GM12878 (cell line): ENCODE results near the gene PRSS2. TPM values are rescaled to one million over a fixed set of nuclear protein-coding genes. Genes with fewer than 3 reads are reported as not detected.

Experiments used
- ATF7 ChIP-seq: fragments of 450-650 bp; IDR thresholded peaks from 2 replicates; pipeline ENCODE4 v1.6.1; 2016; ENCODE audit warnings: low read depth, mild to moderate bottlenecking
- BMI1 ChIP-seq: fragments of 450-650 bp; IDR thresholded peaks from 2 replicates; pipeline ENCODE4 v1.6.1; 2016; ENCODE audit warnings: mild to moderate bottlenecking, moderate library complexity, borderline replicate concordance
- DPF2 ChIP-seq: fragments of 450-650 bp; IDR thresholded peaks from 2 replicates; pipeline ENCODE4 v1.6.1; 2017; ENCODE audit warnings: mild to moderate bottlenecking
- ETV6 ChIP-seq, 2 experiments: fragments of 450-650 bp in 1 of 2; IDR thresholded peaks in 1 of 2; conservative IDR thresholded peaks in 1 of 2; 2 replicates each; pipeline ENCODE4 v1.6.1; 2014; ENCODE audit warnings: antibody characterized with exemption in 1 of 2, borderline replicate concordance in 1 of 2, low read depth in 1 of 2, mild to moderate bottlenecking in 1 of 2, moderate library complexity in 1 of 2
- FOS ChIP-seq: IDR thresholded peaks from 3 replicates; pipeline ENCODE4 v1.6.1; 2011; ENCODE audit warnings: borderline replicate concordance; ENCODE audit not compliant: insufficient read length; ENCODE audit errors: extremely low read depth
- GATAD2B ChIP-seq: fragments of 450-650 bp; conservative IDR thresholded peaks from 2 replicates; pipeline ENCODE4 v1.6.1; 2017; ENCODE audit warnings: low read depth, mild to moderate bottlenecking, moderate library complexity
- KDM1A ChIP-seq: fragments of 200-600 bp; sonication (generic); IDR thresholded peaks from 2 replicates; pipeline ENCODE4 v1.6.1; 2016; ENCODE audit warnings: borderline replicate concordance
- NKRF ChIP-seq: fragments of 450-650 bp; conservative IDR thresholded peaks from 2 replicates; pipeline ENCODE4 v1.6.1; 2017; ENCODE audit warnings: mild to moderate bottlenecking, moderate library complexity
- NRF1 ChIP-seq: conservative IDR thresholded peaks from 2 replicates; pipeline ENCODE4 v1.6.1; 2011; ENCODE audit warnings: mild to moderate bottlenecking, low read depth, low read length, improper control_type of control experiment
- PAX5 ChIP-seq: IDR thresholded peaks from 2 replicates; pipeline ENCODE4 v1.6.1; 2011; ENCODE audit warnings: low read depth, low read length, borderline replicate concordance
- RAD51 ChIP-seq: fragments of 450-650 bp; IDR thresholded peaks from 2 replicates; pipeline ENCODE4 v1.6.1; 2016; ENCODE audit warnings: moderate library complexity, mild to moderate bottlenecking, inconsistent platforms
- RELA ChIP-seq: fragments of 450-650 bp; IDR thresholded peaks from 2 replicates; pipeline ENCODE4 v1.8.0; 2014; ENCODE audit warnings: borderline replicate concordance; ENCODE audit not compliant: partially characterized antibody
- SKIL ChIP-seq: fragments of 450-650 bp; IDR thresholded peaks from 2 replicates; pipeline ENCODE4 v1.6.1; 2017; ENCODE audit warnings: mild to moderate bottlenecking, low read depth, inconsistent platforms; ENCODE audit not compliant: poor library complexity, severe bottlenecking
- SPI1 ChIP-seq: IDR thresholded peaks from 2 replicates; pipeline ENCODE4 v1.6.1; 2011; ENCODE audit warnings: low read depth, mild to moderate bottlenecking, low read length, moderate library complexity, borderline replicate concordance; ENCODE audit not compliant: insufficient read depth
- USF1 ChIP-seq: IDR thresholded peaks from 2 replicates; pipeline ENCODE4 v1.6.1; 2011; ENCODE audit warnings: borderline replicate concordance, low read depth, mild to moderate bottlenecking, moderate library complexity, mixed read lengths, low read length; ENCODE audit not compliant: insufficient read depth; ENCODE audit errors: extremely low read length
- ZBTB4 ChIP-seq: fragments of 450-650 bp; formaldehyde crosslinking; IDR thresholded peaks from 2 replicates; pipeline ENCODE4 v1.4.0; 2022; ENCODE audit warnings: mild to moderate bottlenecking, moderate library complexity
- ZNF622 ChIP-seq: fragments of 450-650 bp; IDR thresholded peaks from 2 replicates; pipeline ENCODE4 v1.6.1; 2017; ENCODE audit warnings: mild to moderate bottlenecking, inconsistent platforms
- polyA plus RNA-seq, 11 experiments: library from polyadenylated mRNA; depleted of rRNA in 4 of 11; unstranded in 6 of 11; stranded (reverse) in 5 of 11; fragments of >200 nt; fragmentation: Nextera tagmentation in 4 of 11; fragmentation: Illumina TruSeq in 1 of 11; extraction: Ambion mirVana in 4 of 11; extraction: Trizol in 1 of 11; gene quantifications; 1 replicate in 1 of 11; 2 replicates in 10 of 11; pipeline versions ENCODE4 v1.2.1 to v1.2.3, GENCODE V29; 2011 to 2016; ENCODE audit warnings: inconsistent platforms in 2 of 11, missing spikeins in 2 of 11, low read depth in 1 of 11
- total RNA-seq, 4 experiments: library from RNA; depleted of rRNA in 3 of 4; stranded (reverse); fragments of >200 nt in 3 of 4; fragmentation: Illumina TruSeq in 1 of 4; extraction: Trizol in 1 of 4; gene quantifications; 2 replicates each; pipeline versions ENCODE4 v1.2.1 to v1.2.3, GENCODE V29; 2013 to 2021
- TF ChIP-seq, protein P1 (sequence below): fragments of 450-650 bp; IDR thresholded peaks from 2 replicates; pipeline ENCODE4 v1.6.1; 2017; ENCODE audit warnings: mild to moderate bottlenecking
- TF ChIP-seq, protein P2 (sequence below): fragments of 450-650 bp; IDR thresholded peaks from 2 replicates; pipeline ENCODE4 v1.6.1; 2014; ENCODE audit warnings: mild to moderate bottlenecking

The PRSS2 gene
- total and polyA plus RNA-seq, 10 of the 15 experiments (the other 5 are each of a cell fraction or from before 2014, with no cell fraction given) = 0.21 to 28.8 (median 0.41) TPM; not detected in 7

GRCh38 chr7:142771353-142771723 is 568 bp downstream of the PRSS2 start (continued):
- TF ChIP-seq NKRF = no peak
- TF ChIP-seq, protein P1, sequence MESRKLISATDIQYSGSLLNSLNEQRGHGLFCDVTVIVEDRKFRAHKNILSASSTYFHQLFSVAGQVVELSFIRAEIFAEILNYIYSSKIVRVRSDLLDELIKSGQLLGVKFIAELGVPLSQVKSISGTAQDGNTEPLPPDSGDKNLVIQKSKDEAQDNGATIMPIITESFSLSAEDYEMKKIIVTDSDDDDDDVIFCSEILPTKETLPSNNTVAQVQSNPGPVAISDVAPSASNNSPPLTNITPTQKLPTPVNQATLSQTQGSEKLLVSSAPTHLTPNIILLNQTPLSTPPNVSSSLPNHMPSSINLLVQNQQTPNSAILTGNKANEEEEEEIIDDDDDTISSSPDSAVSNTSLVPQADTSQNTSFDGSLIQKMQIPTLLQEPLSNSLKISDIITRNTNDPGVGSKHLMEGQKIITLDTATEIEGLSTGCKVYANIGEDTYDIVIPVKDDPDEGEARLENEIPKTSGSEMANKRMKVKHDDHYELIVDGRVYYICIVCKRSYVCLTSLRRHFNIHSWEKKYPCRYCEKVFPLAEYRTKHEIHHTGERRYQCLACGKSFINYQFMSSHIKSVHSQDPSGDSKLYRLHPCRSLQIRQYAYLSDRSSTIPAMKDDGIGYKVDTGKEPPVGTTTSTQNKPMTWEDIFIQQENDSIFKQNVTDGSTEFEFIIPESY = no peak
- TF ChIP-seq DPF2 = peak; percentile 46; the same call in 1 of the 2 replicates
- TF ChIP-seq PAX5 = peak; percentile 87; the same call in 1 of the 2 replicates
- no peak for TF ChIP-seq USF1
- no peak for TF ChIP-seq RAD51
- TF ChIP-seq GATAD2B = no peak
- no peak for TF ChIP-seq KDM1A
- TF ChIP-seq ZBTB4 (CRISPR knock-in tag) = no peak
- TF ChIP-seq ZNF622 = no peak
- no peak for TF ChIP-seq ETV6 (conservative IDR thresholded peaks at IDR 0.05 in 1 of 2, IDR thresholded peaks at IDR 0.05 in 1 of 2; ENCODE audit: borderline replicate concordance in 1 of 2, low read depth in 1 of 2)
- peak; percentile 82 for TF ChIP-seq SKIL
- no peak for TF ChIP-seq RELA
- TF ChIP-seq FOS = no peak
- TF ChIP-seq, protein P2, sequence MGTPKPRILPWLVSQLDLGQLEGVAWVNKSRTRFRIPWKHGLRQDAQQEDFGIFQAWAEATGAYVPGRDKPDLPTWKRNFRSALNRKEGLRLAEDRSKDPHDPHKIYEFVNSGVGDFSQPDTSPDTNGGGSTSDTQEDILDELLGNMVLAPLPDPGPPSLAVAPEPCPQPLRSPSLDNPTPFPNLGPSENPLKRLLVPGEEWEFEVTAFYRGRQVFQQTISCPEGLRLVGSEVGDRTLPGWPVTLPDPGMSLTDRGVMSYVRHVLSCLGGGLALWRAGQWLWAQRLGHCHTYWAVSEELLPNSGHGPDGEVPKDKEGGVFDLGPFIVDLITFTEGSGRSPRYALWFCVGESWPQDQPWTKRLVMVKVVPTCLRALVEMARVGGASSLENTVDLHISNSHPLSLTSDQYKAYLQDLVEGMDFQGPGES = no peak
- no peak for TF ChIP-seq SPI1
- no peak for TF ChIP-seq NRF1
- TF ChIP-seq BMI1 = no peak
- 0 out of 2 replicates have a peak, but pooled peaks have one; percentile 49 for TF ChIP-seq ATF7
